Neural cell (in vitro differentiated cells): ENCODE data around the gene KLRC3. TPM values are rescaled to one million over a fixed set of nuclear protein-coding genes. Genes with fewer than 3 reads are reported as not detected.
"Not testable (repeated sequence)": the region's sequence is repeated elsewhere in the genome, so short reads cannot be mapped to it uniquely, and the experiment has no call there.

Experiments used
- H2AFZ ChIP-seq: fragments of 200-600, 300-800 bp; sonication (generic), shearing (Covaris generic); 2 replicates; pipeline ENCODE4 v1.6.0; 2014; ENCODE audit warnings: low read depth, mild to moderate bottlenecking, antibody characterized with exemption, low read length, moderate library complexity
- H3F3A ChIP-seq: fragments of 200-600 bp; shearing (Covaris generic); 2 replicates; pipeline ENCODE4 v1.6.1; 2016; ENCODE audit warnings: mild to moderate bottlenecking, moderate library complexity, mixed read lengths, antibody characterized with exemption, low read length; ENCODE audit not compliant: insufficient read depth, poor library complexity, severe bottlenecking
- H3K27ac ChIP-seq: fragments of 200-600, 300-800 bp; sonication (generic), shearing (Covaris generic); 2 replicates; pipeline ENCODE4 v1.5.1; 2014; ENCODE audit warnings: mild to moderate bottlenecking, low read length, moderate library complexity
- H3K27me3 ChIP-seq: fragments of 300-800, 200-600 bp; sonication (generic), shearing (Covaris generic); 2 replicates; pipeline ENCODE4 v1.6.0; 2014; ENCODE audit warnings: mild to moderate bottlenecking, low read depth, low read length, moderate library complexity; ENCODE audit not compliant: insufficient read depth
- H3K36me3 ChIP-seq: fragments of 300-800, 200-600 bp; sonication (generic), shearing (Covaris generic); 2 replicates; pipeline ENCODE4 v1.5.1; 2014; ENCODE audit warnings: mild to moderate bottlenecking, antibody characterized with exemption, low read length, moderate library complexity; ENCODE audit not compliant: insufficient read depth
- H3K4me2 ChIP-seq: fragments of 300-800, 200-600 bp; sonication (generic), shearing (Covaris generic); 2 replicates; pipeline ENCODE4 v1.6.0; 2014; ENCODE audit warnings: mild to moderate bottlenecking, low read length
- H3K4me3 ChIP-seq: fragments of 300-800, 200-600 bp; sonication (generic), shearing (Covaris generic); 2 replicates; pipeline ENCODE4 v1.5.1; 2014; ENCODE audit warnings: mild to moderate bottlenecking, low read length, moderate library complexity
- H3K79me2 ChIP-seq: fragments of 200-600 bp; shearing (Covaris generic); replicated peaks from 2 replicates; pipeline ENCODE4 v1.6.0; 2014; ENCODE audit warnings: mild to moderate bottlenecking, low read length, moderate library complexity; ENCODE audit not compliant: insufficient read depth
- H3K9ac ChIP-seq: fragments of 300-800, 200-600 bp; sonication (generic), shearing (Covaris generic); 2 replicates; pipeline ENCODE4 v1.6.1; 2016; ENCODE audit warnings: mild to moderate bottlenecking, low read length, mixed read lengths
- H3K9me2 ChIP-seq: fragments of 200-600 bp; shearing (Covaris generic); 2 replicates; pipeline ENCODE4 v1.6.1; 2016; ENCODE audit warnings: mild to moderate bottlenecking, low read length, mixed read lengths; ENCODE audit not compliant: insufficient read depth
- H3K9me3 ChIP-seq: fragments of 200-600, 300-800 bp; sonication (generic), shearing (Covaris generic); 2 replicates; pipeline ENCODE4 v1.6.1; 2016; ENCODE audit warnings: mild to moderate bottlenecking, mixed run types, low read length, moderate library complexity, mixed read lengths
- H4K20me1 ChIP-seq: fragments of 200-600 bp; shearing (Covaris generic); 2 replicates; pipeline ENCODE4 v1.6.1; 2016; ENCODE audit warnings: mild to moderate bottlenecking, mixed run types; ENCODE audit not compliant: insufficient read depth
- EP300 ChIP-seq: fragments of 450-650 bp; conservative IDR thresholded peaks from 2 replicates; pipeline ENCODE4 v1.6.1; 2014; ENCODE audit warnings: antibody characterized with exemption, mild to moderate bottlenecking, moderate library complexity; ENCODE audit not compliant: poor library complexity, severe bottlenecking
- EZH2 ChIP-seq: fragments of 200-600, 300-800 bp; shearing (Covaris generic), sonication (generic); IDR thresholded peaks from 2 replicates; pipeline ENCODE4 v1.6.1; 2014; ENCODE audit warnings: antibody characterized with exemption, low read length, borderline replicate concordance, mild to moderate bottlenecking; ENCODE audit not compliant: insufficient read depth, poor library complexity, severe bottlenecking
- MXI1 ChIP-seq: fragments of 450-650 bp; conservative IDR thresholded peaks from 2 replicates; pipeline ENCODE4 v1.6.1; 2014; ENCODE audit warnings: antibody characterized with exemption, mild to moderate bottlenecking; ENCODE audit not compliant: poor library complexity, severe bottlenecking
- POLR2AphosphoS5 ChIP-seq: IDR thresholded peaks from 2 replicates; pipeline ENCODE4 v1.6.1; 2012
- RAD21 ChIP-seq: fragments of 450-650 bp; conservative IDR thresholded peaks from 2 replicates; pipeline ENCODE4 v1.6.1; 2014; ENCODE audit warnings: antibody characterized with exemption, mild to moderate bottlenecking, moderate library complexity
- SMC3 ChIP-seq: fragments of 450-650 bp; conservative IDR thresholded peaks from 2 replicates; pipeline ENCODE4 v1.6.1; 2014; ENCODE audit warnings: antibody characterized with exemption, mild to moderate bottlenecking, moderate library complexity; ENCODE audit not compliant: poor library complexity
- TAF1 ChIP-seq: IDR thresholded peaks from 2 replicates; pipeline ENCODE4 v1.6.1; 2012; ENCODE audit warnings: low read depth
- polyA plus RNA-seq: library from polyadenylated mRNA; depleted of rRNA; stranded (reverse); fragments of >200 nt; gene quantifications from 2 replicates; pipeline ENCODE4 v1.2.3, GENCODE V29; 2014
- TF ChIP-seq, protein P1 (sequence below): IDR thresholded peaks from 2 replicates; pipeline ENCODE4 v1.6.1; 2012; ENCODE audit warnings: borderline replicate concordance
- TF ChIP-seq, protein P2 (sequence below): fragments of 450-650 bp; IDR thresholded peaks from 2 replicates; pipeline ENCODE4 v1.5.1; 2014; ENCODE audit warnings: antibody characterized with exemption, mild to moderate bottlenecking, moderate library complexity; ENCODE audit not compliant: poor library complexity, severe bottlenecking

KLRC3 gene
- polyA plus RNA-seq, 1 donor from 2014 or later, result 3.7 TPM

DNA sequence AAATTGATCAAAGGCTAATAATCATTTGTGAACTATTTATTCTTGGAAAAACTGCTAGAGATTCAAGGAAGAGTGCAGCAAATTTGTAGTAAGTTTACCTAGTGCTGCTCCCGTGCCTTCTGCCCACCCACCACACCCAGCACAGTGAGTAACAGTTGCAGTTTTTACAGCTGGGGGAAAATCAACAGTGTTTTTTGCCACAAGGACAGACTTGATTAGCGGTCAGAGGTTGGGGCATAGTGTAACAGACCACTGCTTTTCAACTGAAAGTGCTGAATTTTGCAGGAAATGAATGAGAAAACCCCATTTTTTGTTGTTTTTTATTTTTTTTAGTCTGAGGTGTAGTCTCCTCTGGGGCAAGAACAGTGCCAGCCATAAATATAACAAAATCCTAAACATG is 23.1 kb downstream of the KLRC3 start:
- Histone ChIP-seq H3K27me3 (no peaks in the 10 kb centered on the region), H3K79me2 (no peaks in the 10 kb centered on the region), H3K36me3 (no peaks in the 10 kb centered on the region), H3K9ac (no peak overlapping the region), H3K9me2 (no peaks in the 10 kb centered on the region), H4K20me1 (no peaks in the 10 kb centered on the region), H3K9me3 (peaks cover 2% of the 10 kb centered on the region), H3K4me3 (no peak overlapping the region), H3F3A (no peaks in the 10 kb centered on the region), H3K4me2 (no peak overlapping the region), H2AFZ (no peak overlapping the region), H3K27ac (no peak overlapping the region)
- no peak for TF ChIP-seq EP300
- TF ChIP-seq, protein P1, sequence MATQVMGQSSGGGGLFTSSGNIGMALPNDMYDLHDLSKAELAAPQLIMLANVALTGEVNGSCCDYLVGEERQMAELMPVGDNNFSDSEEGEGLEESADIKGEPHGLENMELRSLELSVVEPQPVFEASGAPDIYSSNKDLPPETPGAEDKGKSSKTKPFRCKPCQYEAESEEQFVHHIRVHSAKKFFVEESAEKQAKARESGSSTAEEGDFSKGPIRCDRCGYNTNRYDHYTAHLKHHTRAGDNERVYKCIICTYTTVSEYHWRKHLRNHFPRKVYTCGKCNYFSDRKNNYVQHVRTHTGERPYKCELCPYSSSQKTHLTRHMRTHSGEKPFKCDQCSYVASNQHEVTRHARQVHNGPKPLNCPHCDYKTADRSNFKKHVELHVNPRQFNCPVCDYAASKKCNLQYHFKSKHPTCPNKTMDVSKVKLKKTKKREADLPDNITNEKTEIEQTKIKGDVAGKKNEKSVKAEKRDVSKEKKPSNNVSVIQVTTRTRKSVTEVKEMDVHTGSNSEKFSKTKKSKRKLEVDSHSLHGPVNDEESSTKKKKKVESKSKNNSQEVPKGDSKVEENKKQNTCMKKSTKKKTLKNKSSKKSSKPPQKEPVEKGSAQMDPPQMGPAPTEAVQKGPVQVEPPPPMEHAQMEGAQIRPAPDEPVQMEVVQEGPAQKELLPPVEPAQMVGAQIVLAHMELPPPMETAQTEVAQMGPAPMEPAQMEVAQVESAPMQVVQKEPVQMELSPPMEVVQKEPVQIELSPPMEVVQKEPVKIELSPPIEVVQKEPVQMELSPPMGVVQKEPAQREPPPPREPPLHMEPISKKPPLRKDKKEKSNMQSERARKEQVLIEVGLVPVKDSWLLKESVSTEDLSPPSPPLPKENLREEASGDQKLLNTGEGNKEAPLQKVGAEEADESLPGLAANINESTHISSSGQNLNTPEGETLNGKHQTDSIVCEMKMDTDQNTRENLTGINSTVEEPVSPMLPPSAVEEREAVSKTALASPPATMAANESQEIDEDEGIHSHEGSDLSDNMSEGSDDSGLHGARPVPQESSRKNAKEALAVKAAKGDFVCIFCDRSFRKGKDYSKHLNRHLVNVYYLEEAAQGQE, result no peak
- TF ChIP-seq EZH2, result no peak
- no peak for TF ChIP-seq SMC3
- TF ChIP-seq, protein P2, sequence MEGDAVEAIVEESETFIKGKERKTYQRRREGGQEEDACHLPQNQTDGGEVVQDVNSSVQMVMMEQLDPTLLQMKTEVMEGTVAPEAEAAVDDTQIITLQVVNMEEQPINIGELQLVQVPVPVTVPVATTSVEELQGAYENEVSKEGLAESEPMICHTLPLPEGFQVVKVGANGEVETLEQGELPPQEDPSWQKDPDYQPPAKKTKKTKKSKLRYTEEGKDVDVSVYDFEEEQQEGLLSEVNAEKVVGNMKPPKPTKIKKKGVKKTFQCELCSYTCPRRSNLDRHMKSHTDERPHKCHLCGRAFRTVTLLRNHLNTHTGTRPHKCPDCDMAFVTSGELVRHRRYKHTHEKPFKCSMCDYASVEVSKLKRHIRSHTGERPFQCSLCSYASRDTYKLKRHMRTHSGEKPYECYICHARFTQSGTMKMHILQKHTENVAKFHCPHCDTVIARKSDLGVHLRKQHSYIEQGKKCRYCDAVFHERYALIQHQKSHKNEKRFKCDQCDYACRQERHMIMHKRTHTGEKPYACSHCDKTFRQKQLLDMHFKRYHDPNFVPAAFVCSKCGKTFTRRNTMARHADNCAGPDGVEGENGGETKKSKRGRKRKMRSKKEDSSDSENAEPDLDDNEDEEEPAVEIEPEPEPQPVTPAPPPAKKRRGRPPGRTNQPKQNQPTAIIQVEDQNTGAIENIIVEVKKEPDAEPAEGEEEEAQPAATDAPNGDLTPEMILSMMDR, result no peak
- no peak for TF ChIP-seq POLR2AphosphoS5
- TF ChIP-seq TAF1, result no peak
- no peak for TF ChIP-seq MXI1
- TF ChIP-seq RAD21, result no peak

DNA sequence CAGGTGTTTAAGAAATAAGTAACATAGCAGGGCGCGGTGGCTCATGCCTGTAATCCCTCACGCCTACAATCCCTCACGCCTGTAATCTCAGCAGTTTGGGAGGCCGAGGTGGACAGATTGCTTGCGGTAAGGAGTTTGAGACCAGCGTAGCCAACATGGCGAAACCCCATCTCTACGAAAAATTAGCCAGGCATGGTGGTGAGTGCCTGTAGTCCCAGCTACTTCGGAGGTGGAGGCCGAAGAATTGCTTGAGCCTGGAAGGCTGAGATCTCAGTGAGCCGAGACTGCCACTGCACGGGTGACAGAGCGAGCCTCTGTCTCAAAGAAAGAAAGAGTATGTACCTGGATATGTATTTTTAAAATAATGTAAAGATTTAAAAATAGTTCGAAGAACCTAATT is 24.2 kb downstream of the KLRC3 start:
- H3K9me3 ChIP-seq, H3K9me2 ChIP-seq, H4K20me1 ChIP-seq, H3F3A ChIP-seq, H3K27me3 ChIP-seq, H3K36me3 ChIP-seq, H3K27ac ChIP-seq, H3K4me2 ChIP-seq, H3K9ac ChIP-seq, H3K4me3 ChIP-seq, H3K79me2 ChIP-seq, H2AFZ ChIP-seq: not testable (repeated sequence)

DNA sequence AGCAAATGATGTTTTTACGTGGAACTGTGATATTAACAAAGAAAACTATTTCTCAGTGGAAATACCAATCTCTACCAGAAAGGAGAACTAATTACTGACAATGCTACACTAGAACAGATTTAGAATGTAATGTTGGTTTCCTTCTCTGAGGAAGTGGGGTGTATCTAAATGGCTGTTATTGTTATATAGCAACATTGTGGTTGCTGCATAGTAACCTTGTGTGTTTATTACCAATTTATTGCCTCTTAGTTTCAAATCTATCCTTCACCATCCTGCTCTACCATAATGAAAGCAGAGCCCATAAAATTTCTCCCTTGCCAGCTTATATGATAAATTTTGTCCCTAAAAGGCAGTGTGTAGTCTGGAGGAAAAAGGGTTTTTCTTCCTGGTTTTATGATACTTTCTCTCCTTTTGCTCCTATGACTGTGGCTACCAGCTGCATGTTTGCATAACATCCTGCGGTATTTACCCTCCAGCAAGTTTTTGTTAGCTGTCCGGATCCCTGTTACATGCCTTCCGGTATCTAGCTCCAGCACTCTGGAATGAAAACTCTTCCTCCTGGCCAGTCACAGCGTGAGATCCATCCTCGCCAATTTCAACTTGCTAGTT is 24.9 kb downstream of the KLRC3 start:
- H3K9ac ChIP-seq, result no peak overlapping the region
- H3K4me2 ChIP-seq, result no peak overlapping the region
- H2AFZ ChIP-seq, result no peak overlapping the region

More for the DNA sequence above, 24.9 kb downstream of the KLRC3 start:
- Histone ChIP-seq H3K9me3 (peaks cover 2% of the 10 kb centered on the region), H3K27me3 (no peaks in the 10 kb centered on the region), H3K4me3 (no peak overlapping the region), H3K79me2 (no peaks in the 10 kb centered on the region), H3K36me3 (no peaks in the 10 kb centered on the region), H3F3A (no peaks in the 10 kb centered on the region), H3K27ac (no peak overlapping the region), H4K20me1 (no peaks in the 10 kb centered on the region), H3K9me2 (no peaks in the 10 kb centered on the region)
- TF ChIP-seq POLR2AphosphoS5, result no peak
- TF ChIP-seq TAF1, result no peak
- TF ChIP-seq EP300, result no peak
- TF ChIP-seq, protein P2, result no peak
- no peak for TF ChIP-seq SMC3
- TF ChIP-seq RAD21, result no peak
- no peak for TF ChIP-seq EZH2
- no peak for TF ChIP-seq MXI1
- TF ChIP-seq, protein P1, result no peak
